ENCODE results near the gene CEP85. TPM values are rescaled to one million over a fixed set of nuclear protein-coding genes. Genes with fewer than 3 reads are reported as not detected.

The CEP85 gene
- total RNA-seq, 2 donors from 2014 or later, result 6.2 to 6.9 TPM

DNA sequence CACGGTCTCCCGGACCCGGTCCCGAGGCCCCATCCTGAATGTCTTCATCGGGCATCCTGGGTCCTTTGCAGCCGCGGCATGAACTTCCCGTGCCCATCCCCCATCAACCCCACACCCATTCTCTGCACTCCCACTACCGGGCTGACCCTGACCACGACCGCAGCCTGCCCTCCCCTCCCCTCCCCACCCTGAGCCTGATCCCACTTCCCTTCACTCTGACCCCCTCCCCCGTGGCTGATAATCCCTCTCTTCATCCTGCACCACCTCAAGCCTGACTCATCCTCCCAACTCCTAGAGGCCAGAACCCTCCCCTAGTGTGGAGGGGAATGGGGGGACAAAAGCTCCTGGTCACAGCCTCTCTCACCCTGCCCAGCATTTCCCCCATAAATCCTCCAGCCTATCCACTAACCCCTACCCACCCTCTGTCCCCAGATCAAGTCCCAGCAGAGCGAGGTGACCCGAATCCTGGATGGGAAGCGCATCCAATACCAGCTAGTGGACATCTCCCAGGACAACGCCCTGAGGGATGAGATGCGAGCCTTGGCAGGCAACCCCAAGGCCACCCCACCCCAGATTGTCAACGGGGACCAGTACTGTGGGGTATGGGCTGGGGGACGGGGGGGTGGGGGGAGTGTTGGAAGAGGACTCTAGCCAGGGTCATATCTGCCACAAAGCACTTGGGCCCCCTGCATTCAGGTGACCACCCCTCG lies 46.5 kb downstream of the CEP85 start:
- Histone ChIP-seq H3K4me3 (peak overlapping the region; percentile 20 to 99), H3K36me3 (replicated peaks in 1 of 2; ENCODE audit: insufficient read depth in 1 of 2, low read depth in 2 of 2) (no peaks in the 10 kb centered on the region), H3K27ac (peak overlapping the region; percentile 95 to 97 (median 95)), H3K27me3 (no peaks in the 10 kb centered on the region), H3K9me3 (no peaks in the 10 kb centered on the region), H3K4me1 (peaks cover 73% of the 10 kb centered on the region)
- DNase-seq (peak in 2 of 4 donors; percentile 40 to 48), ATAC-seq (no peak)
- WGBS, 2 donors, result 28 to 52% methylated on average over 9 to 20 of the region's 20 CpGs
- intact Hi-C loops (cut with DNase I), result no loop called here
- TF ChIP-seq POLR2A (IDR thresholded peaks at IDR 0.05), result no peak
- TF ChIP-seq, protein P1, sequence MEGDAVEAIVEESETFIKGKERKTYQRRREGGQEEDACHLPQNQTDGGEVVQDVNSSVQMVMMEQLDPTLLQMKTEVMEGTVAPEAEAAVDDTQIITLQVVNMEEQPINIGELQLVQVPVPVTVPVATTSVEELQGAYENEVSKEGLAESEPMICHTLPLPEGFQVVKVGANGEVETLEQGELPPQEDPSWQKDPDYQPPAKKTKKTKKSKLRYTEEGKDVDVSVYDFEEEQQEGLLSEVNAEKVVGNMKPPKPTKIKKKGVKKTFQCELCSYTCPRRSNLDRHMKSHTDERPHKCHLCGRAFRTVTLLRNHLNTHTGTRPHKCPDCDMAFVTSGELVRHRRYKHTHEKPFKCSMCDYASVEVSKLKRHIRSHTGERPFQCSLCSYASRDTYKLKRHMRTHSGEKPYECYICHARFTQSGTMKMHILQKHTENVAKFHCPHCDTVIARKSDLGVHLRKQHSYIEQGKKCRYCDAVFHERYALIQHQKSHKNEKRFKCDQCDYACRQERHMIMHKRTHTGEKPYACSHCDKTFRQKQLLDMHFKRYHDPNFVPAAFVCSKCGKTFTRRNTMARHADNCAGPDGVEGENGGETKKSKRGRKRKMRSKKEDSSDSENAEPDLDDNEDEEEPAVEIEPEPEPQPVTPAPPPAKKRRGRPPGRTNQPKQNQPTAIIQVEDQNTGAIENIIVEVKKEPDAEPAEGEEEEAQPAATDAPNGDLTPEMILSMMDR (IDR thresholded peaks at IDR 0.05), result no peak

DNA sequence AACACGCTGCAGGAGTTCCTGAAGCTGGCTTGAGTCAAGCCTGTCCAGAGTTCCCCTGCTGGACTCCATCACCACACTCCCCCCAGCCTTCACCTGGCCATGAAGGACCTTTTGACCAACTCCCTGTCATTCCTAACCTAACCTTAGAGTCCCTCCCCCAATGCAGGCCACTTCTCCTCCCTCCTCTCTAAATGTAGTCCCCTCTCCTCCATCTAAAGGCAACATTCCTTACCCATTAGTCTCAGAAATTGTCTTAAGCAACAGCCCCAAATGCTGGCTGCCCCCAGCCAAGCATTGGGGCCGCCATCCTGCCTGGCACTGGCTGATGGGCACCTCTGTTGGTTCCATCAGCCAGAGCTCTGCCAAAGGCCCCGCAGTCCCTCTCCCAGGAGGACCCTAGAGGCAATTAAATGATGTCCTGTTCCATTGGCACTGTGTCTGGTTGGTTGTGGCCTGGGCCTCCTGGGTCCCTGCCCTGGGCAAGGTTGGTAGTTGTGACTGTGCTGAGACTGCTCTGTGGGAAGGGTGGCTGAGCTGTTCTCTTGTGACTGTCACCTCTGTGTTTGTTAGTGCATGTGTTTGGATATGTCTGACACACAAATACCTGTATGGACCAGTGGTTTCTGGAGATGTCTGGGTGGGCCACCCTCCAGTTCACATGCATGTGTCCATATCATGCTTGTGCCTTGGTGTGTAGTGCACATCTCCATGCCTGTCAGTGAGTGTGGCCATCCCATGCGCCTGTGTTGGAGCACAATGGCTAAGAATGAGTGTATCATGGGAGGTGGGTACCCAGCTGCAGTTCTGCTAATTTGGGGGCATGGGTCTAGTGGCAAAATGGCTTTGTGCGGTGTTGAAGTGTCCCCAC lies 47.3 kb downstream of the CEP85 start:
- Histone ChIP-seq H3K9me3 (no peaks in the 10 kb centered on the region), H3K27me3 (no peaks in the 10 kb centered on the region), H3K27ac (peak overlapping the region; percentile 95 to 97 (median 95)), H3K36me3 (replicated peaks in 1 of 2; ENCODE audit: insufficient read depth in 1 of 2, low read depth in 2 of 2) (no peaks in the 10 kb centered on the region), H3K4me3 (no peak overlapping the region), H3K4me1 (peaks cover 66% of the 10 kb centered on the region)
- intact Hi-C loops (cut with DNase I), result no loop called here
- no peak for ATAC-seq
- TF ChIP-seq POLR2A (IDR thresholded peaks at IDR 0.05), result no peak
- TF ChIP-seq, protein P1 (IDR thresholded peaks at IDR 0.05), result no peak
- DNase-seq, result no peak
- 95 to 98% methylated on average over 4 to 5 of the region's 5 CpGs for WGBS, 2 donors

DNA sequence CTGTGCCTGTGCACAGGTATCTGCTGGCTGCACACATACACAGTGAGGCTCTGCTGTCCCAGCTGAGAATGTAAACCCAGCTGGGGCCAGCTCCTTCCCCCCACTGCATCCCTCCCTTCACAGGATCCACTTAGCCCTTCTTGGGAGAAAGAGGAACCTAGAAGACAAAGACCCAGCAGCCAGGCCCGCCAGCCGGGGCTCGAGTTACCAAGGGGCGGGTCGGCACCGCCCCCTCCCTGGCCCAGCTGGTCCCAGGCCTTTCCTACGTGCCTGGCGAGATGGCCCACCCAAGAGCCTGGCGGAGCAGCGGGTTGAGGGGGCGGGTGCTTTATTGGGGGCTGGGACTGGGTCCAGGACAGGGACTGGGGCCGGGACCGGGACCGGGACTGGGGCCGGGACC lies 48.0 kb downstream of the CEP85 start:
- 65 to 76% methylated on average over 12 to 14 of the region's 15 CpGs for WGBS, 2 donors
- TF ChIP-seq POLR2A (IDR thresholded peaks at IDR 0.05), result no peak
- TF ChIP-seq, protein P1 (IDR thresholded peaks at IDR 0.05), result no peak
- no peaks in the 10 kb centered on the region for H3K9me3 ChIP-seq
- H3K27me3 ChIP-seq, result no peaks in the 10 kb centered on the region
- peak overlapping the region in 1 of 4 donors; percentile 1 for H3K27ac ChIP-seq
- H3K36me3 ChIP-seq (replicated peaks in 1 of 2; ENCODE audit: insufficient read depth in 1 of 2, low read depth in 2 of 2), result no peaks in the 10 kb centered on the region
- DNase-seq (no peak), ATAC-seq (no peak)
- intact Hi-C loops (cut with DNase I), result no loop called here
- peaks cover 60% of the 10 kb centered on the region for H3K4me1 ChIP-seq
- no peak overlapping the region for H3K4me3 ChIP-seq

DNA sequence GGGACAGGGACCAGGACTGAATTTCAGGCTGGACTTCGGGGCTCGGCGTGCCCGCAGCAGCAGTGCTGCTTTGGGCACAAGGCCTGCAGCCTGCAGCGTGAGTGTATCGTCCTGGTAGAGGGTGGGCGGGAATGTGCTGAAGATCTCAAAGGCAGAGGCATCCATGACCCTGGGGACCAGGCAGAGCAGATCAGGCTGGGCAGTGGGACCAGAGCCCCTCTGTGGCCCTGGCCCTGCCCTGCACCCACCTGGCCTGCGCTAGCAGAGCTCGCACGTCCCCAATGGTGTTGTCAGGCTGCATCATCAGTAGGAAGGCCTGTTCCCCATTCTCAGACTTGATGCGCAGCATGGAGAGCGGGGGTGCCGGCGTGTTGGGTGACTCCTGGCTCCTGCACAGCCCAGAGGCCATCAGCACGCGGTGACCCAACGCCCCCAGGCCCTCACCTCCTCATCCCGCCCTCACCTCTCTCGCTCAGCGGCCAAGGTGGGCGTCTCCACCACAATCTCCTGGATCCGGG lies 48.5 kb downstream of the CEP85 start:
- intact Hi-C loops (cut with DNase I), result no loop called here
- Histone ChIP-seq H3K9me3 (no peaks in the 10 kb centered on the region), H3K4me1 (peaks cover 55% of the 10 kb centered on the region), H3K27me3 (no peaks in the 10 kb centered on the region), H3K4me3 (no peak overlapping the region), H3K36me3 (replicated peaks in 1 of 2; ENCODE audit: insufficient read depth in 1 of 2, low read depth in 2 of 2) (no peaks in the 10 kb centered on the region), H3K27ac (peak overlapping the region in 1 of 4 donors; percentile 1)
- WGBS, 2 donors, result 84 to 89% methylated on average over 14 to 21 of the region's 22 CpGs
- DNase-seq (no peak), ATAC-seq (no peak)
- no peak for TF ChIP-seq POLR2A (IDR thresholded peaks at IDR 0.05)
- TF ChIP-seq, protein P1 (IDR thresholded peaks at IDR 0.05), result no peak
